Testis (tissue), 2 donors: ENCODE data around the gene ITIH1.

Experiments used
- CTCF ChIP-seq, 3 experiments: fragments of 450-650 bp in 2 of 3; fragments of 200-600 bp in 1 of 3; sonication (generic) in 1 of 3; IDR thresholded peaks; one replicate each; pipeline ENCODE4 v1.5.1; 2016 to 2019; ENCODE audit warnings: antibody characterized with exemption in 3 of 3, mild to moderate bottlenecking in 2 of 3, moderate library complexity in 1 of 3
- POLR2A ChIP-seq: fragments of 450-650 bp; IDR thresholded peaks from one replicate; pipeline ENCODE4 v1.6.1; 2017; ENCODE audit warnings: antibody characterized with exemption, mild to moderate bottlenecking, moderate library complexity

- TF ChIP-seq CTCF (IDR thresholded peaks at IDR 0.05) (peak in 2 of 3 experiments; percentile 13 to 40), POLR2A (no peak)
Measured at GRCh38 chr3:52798978-52799476, 21.6 kb downstream of the ITIH1 start.
